Tibial nerve (tissue), 4 donors: ENCODE measurements around the gene UCP2. TPM values are rescaled to one million over a fixed set of nuclear protein-coding genes. Genes with fewer than 3 reads are reported as not detected.

Experiments used
- DNase-seq, 2 donors: peaks; one replicate each; pipeline ENCODE4 v3.0.0-alpha.2; 2019; ENCODE audit warnings: low spot score in 2 of 2
- H3K27ac ChIP-seq, 4 donors: fragments of 200-600 bp; sonication (generic) in 3 of 4; one replicate each; pipeline ENCODE4 v1.5.1; 2017 to 2019; ENCODE audit warnings: mild to moderate bottlenecking in 1 of 4
- H3K27me3 ChIP-seq, 2 donors: fragments of 200-600 bp; sonication (generic) in 1 of 2; one replicate each; pipeline versions ENCODE4 v1.5.1 to v1.6.0; 2017 to 2019
- H3K36me3 ChIP-seq, 3 donors: fragments of 200-600 bp; sonication (generic); one replicate each; pipeline ENCODE4 v1.5.1; 2018 to 2019
- H3K4me1 ChIP-seq, 4 donors: fragments of 200-600 bp; sonication (generic) in 3 of 4; one replicate each; pipeline ENCODE4 v1.5.1; 2017 to 2019
- H3K4me3 ChIP-seq, 4 donors: fragments of 200-600 bp; sonication (generic) in 3 of 4; one replicate each; pipeline ENCODE4 v1.5.1; 2017 to 2019; ENCODE audit warnings: mild to moderate bottlenecking in 1 of 4, moderate library complexity in 1 of 4
- H3K9me3 ChIP-seq, 4 donors: fragments of 200-600 bp; sonication (generic) in 3 of 4; one replicate each; pipeline ENCODE4 v1.5.1; 2017 to 2019
- EP300 ChIP-seq, 2 donors: sonication (generic); formaldehyde crosslinking; IDR thresholded peaks; one replicate each; pipeline ENCODE4 v1.6.1; 2017; ENCODE audit warnings: antibody characterized with exemption in 2 of 2, mild to moderate bottlenecking in 1 of 2
- POLR2A ChIP-seq, 2 donors: fragments of 450-650 bp; IDR thresholded peaks; one replicate each; pipeline ENCODE4 v1.6.1; 2017; ENCODE audit warnings: antibody characterized with exemption in 2 of 2, mild to moderate bottlenecking in 2 of 2, moderate library complexity in 2 of 2
- WGBS, 2 donors: methylation state at CpG; one replicate each; pipeline ENCODE4 v1.1.5; 2018; 5-methylcytosine and 5-hydroxymethylcytosine counted together
- total RNA-seq, 4 donors: library from RNA; depleted of rRNA; stranded (reverse); fragments of >200 nt; gene quantifications; one replicate each; pipeline ENCODE4 v1.1.0, GENCODE V29; 2016
- TF ChIP-seq, protein P1 (sequence below), 5 experiments: fragments of 200-600 bp in 3 of 5; fragments of 450-650 bp in 2 of 5; sonication (generic) in 3 of 5; IDR thresholded peaks; one replicate each; pipeline ENCODE4 v1.5.1; 2016 to 2019; ENCODE audit warnings: antibody characterized with exemption in 5 of 5, mild to moderate bottlenecking in 3 of 5, moderate library complexity in 2 of 5

UCP2 gene
- total RNA-seq, 4 donors from 2014 or later, result 18.6 to 60.6 (median 53.0) TPM

GRCh38 chr11:74006743-74007304, 24.2 kb upstream of the UCP2 start:
- no peak for DNase-seq
- no peaks in the 10 kb centered on the region for H3K27me3 ChIP-seq
- no peak for TF ChIP-seq POLR2A (IDR thresholded peaks at IDR 0.05)
- TF ChIP-seq EP300 (IDR thresholded peaks at IDR 0.05), result no peak
- TF ChIP-seq, protein P1, sequence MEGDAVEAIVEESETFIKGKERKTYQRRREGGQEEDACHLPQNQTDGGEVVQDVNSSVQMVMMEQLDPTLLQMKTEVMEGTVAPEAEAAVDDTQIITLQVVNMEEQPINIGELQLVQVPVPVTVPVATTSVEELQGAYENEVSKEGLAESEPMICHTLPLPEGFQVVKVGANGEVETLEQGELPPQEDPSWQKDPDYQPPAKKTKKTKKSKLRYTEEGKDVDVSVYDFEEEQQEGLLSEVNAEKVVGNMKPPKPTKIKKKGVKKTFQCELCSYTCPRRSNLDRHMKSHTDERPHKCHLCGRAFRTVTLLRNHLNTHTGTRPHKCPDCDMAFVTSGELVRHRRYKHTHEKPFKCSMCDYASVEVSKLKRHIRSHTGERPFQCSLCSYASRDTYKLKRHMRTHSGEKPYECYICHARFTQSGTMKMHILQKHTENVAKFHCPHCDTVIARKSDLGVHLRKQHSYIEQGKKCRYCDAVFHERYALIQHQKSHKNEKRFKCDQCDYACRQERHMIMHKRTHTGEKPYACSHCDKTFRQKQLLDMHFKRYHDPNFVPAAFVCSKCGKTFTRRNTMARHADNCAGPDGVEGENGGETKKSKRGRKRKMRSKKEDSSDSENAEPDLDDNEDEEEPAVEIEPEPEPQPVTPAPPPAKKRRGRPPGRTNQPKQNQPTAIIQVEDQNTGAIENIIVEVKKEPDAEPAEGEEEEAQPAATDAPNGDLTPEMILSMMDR (IDR thresholded peaks at IDR 0.05), result no peak
- no peaks in the 10 kb centered on the region for H3K9me3 ChIP-seq
- H3K27ac ChIP-seq, result no peak overlapping the region
- peaks cover 0 to 70% (median 0%) of the 10 kb centered on the region in 3 donors for H3K36me3 ChIP-seq
- H3K4me1 ChIP-seq, result peaks cover 0 to 13% (median 8%) of the 10 kb centered on the region in 4 donors
- H3K4me3 ChIP-seq, result no peak overlapping the region
- WGBS, 2 donors, result 70 to 88% methylated on average over 6 to 7 of the region's 7 CpGs

DNA sequence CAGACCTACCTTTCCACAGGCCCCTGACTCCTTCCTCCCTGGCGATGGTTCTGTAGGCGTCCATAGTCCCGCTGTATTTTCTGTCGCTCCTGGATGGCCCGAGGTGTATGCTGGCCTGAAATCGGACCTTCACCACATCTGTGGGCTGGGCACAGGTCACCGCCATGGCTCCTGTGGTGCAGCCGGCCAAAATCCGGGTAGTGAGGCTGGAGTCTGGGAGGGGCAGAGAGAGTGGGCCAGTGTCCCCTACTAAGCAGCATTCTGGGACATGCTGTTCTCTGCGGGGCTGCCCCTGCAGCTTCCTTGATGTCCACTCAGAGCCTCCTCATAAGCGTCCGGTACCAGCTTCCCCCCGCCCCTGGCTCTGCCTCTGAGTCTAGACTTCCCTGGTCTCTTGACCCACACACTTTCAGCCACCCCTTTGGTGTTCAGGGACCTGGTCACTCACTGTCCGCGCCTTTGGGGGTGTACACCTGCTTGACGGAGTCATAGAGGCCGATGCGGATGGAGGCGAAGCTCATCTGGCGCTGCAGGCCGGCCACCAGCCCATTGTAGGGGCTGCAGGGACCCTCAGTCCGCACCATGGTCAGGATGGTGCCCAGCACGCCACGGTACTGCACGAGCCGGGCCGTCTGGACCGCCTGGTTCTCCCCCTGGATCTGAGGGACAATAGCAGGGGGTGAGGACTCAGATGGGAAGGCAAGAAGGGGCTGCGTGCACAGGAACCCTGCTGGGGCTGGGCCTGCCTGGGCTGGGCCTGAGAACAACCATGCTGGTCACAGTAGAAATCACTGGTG, 23.3 kb upstream of the UCP2 start:
- Histone ChIP-seq H3K27me3 (no peaks in the 10 kb centered on the region), H3K9me3 (no peaks in the 10 kb centered on the region), H3K36me3 (peaks cover 0 to 70% (median 0%) of the 10 kb centered on the region in 3 donors), H3K4me3 (no peak overlapping the region), H3K27ac (no peak overlapping the region), H3K4me1 (peaks cover 0 to 13% (median 0%) of the 10 kb centered on the region in 4 donors)
- 90 to 94% methylated on average over 24 to 29 of the region's 29 CpGs for WGBS, 2 donors
- no peak for TF ChIP-seq EP300 (IDR thresholded peaks at IDR 0.05)
- TF ChIP-seq, protein P1 (IDR thresholded peaks at IDR 0.05), result no peak
- no peak for TF ChIP-seq POLR2A (IDR thresholded peaks at IDR 0.05)
- DNase-seq, result no peak

- Histone ChIP-seq H3K36me3 (peaks cover 0 to 74% (median 0%) of the 10 kb centered on the region in 3 donors), H3K9me3 (no peaks in the 10 kb centered on the region), H3K27ac (no peak overlapping the region), H3K27me3 (no peaks in the 10 kb centered on the region), H3K4me1 (peaks cover 0 to 7% (median 0%) of the 10 kb centered on the region in 4 donors), H3K4me3 (no peak overlapping the region)
- 64 to 69% methylated on average over 11 of the region's 11 CpGs for WGBS, 2 donors
- TF ChIP-seq EP300 (IDR thresholded peaks at IDR 0.05), result no peak
- TF ChIP-seq, protein P1 (IDR thresholded peaks at IDR 0.05), result no peak
- no peak for TF ChIP-seq POLR2A (IDR thresholded peaks at IDR 0.05)
- DNase-seq, result no peak
Observed at GRCh38 chr11:74004759-74005615, 22.3 kb upstream of the UCP2 start.

- Histone ChIP-seq H3K36me3 (peaks cover 0 to 76% (median 0%) of the 10 kb centered on the region in 3 donors), H3K4me1 (peaks cover 0 to 7% (median 0%) of the 10 kb centered on the region in 4 donors), H3K27ac (no peak overlapping the region), H3K4me3 (no peak overlapping the region), H3K9me3 (no peaks in the 10 kb centered on the region), H3K27me3 (no peaks in the 10 kb centered on the region)
- no peak for DNase-seq
- no peak for TF ChIP-seq EP300 (IDR thresholded peaks at IDR 0.05)
- no peak for TF ChIP-seq POLR2A (IDR thresholded peaks at IDR 0.05)
- TF ChIP-seq, protein P1 (IDR thresholded peaks at IDR 0.05), result no peak
- 87 to 96% methylated on average over 6 of the region's 6 CpGs for WGBS, 2 donors
Observed at GRCh38 chr11:74004046-74004695, 21.5 kb upstream of the UCP2 start.
